ENCODE results near the gene KAT5.
"Not testable (repeated sequence)": the region's sequence is repeated elsewhere in the genome, so short reads cannot be mapped to it uniquely, and the experiment has no call there.

GRCh38 chr11:65707002-65707401 is 5.0 kb upstream of the KAT5 start:
- not testable (repeated sequence) for TF ChIP-seq CTCF (IDR thresholded peaks at IDR 0.05 in 4 of 5, conservative IDR thresholded peaks at IDR 0.05 in 1 of 5); POLR2A (IDR thresholded peaks at IDR 0.05)
